ENCODE data around the gene ATP6V0A1.

Gene ATP6V0A1

DNA sequence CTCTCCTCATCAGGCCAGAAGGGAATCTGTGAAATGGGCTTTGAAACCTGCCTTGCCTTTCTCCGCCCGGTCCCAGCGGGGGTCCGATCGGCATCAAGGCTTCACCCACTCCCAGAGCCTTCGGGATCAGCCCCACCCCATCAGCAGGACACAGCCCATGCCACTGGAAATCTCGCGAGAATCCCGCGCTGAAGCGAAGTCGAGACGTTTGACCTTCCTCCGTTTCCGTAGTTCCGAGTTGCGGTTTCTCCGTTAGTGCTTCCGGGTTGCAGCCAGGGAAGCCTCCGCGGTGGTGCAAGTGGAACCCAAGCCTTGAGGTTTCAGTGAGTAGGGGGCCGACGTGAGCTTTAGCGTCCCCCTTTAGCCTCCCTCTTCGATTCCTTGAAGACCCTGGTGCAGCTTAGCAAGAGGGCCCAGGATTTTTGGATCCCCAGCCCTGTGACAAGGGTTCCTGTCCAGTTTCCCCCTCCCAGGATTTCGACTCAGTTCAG lies 103.3 kb downstream of the ATP6V0A1 start, which contains the start of gene COASY:
COASY (plus strand) TSS at position 252 of the 491 bp plus-strand sequence. CDS start 475 bp downstream, outside the sequence.
- H3K4me3 ChIP-seq (replicated peaks; ENCODE audit: insufficient read depth, low read length): peak within 1 kb of the TSS; percentile 85
- peak; percentile 92 to 98 for DNase-seq (ENCODE audit: low read depth in 1 of 2, low spot score in 1 of 2)
- H3K27ac ChIP-seq (replicated peaks): peak within 1 kb of the TSS; percentile 94
- H3K27me3 ChIP-seq (ENCODE audit: insufficient read depth, poor library complexity, severe bottlenecking): no peaks in the 10 kb centered on the region
- peak; percentile 80 for TF ChIP-seq POLR2AphosphoS5 (IDR thresholded peaks at IDR 0.05; ENCODE audit: low read depth)
- no peak for TF ChIP-seq CTCF (IDR thresholded peaks at IDR 0.05; ENCODE audit: insufficient read depth, low read length)
- peak; percentile 84 for TF ChIP-seq GABPA (IDR thresholded peaks at IDR 0.05; ENCODE audit: low read depth)
- TF ChIP-seq REST (IDR thresholded peaks at IDR 0.05; ENCODE audit: insufficient replicate concordance, low read depth): peak; percentile 55
- TF ChIP-seq SPI1 (IDR thresholded peaks at IDR 0.05; ENCODE audit: borderline replicate concordance, low read depth): no peak

- TF ChIP-seq POLR2AphosphoS5 (IDR thresholded peaks at IDR 0.05; ENCODE audit: low read depth): peak; percentile 36
- TF ChIP-seq GABPA (IDR thresholded peaks at IDR 0.05; ENCODE audit: low read depth): no peak
- TF ChIP-seq SPI1 (IDR thresholded peaks at IDR 0.05; ENCODE audit: borderline replicate concordance, low read depth): no peak
- peak; percentile 13 for TF ChIP-seq REST (IDR thresholded peaks at IDR 0.05; ENCODE audit: insufficient replicate concordance, low read depth)
- no peak for TF ChIP-seq CTCF (IDR thresholded peaks at IDR 0.05; ENCODE audit: insufficient read depth, low read length)
- DNase-seq (ENCODE audit: low read depth in 1 of 2, low spot score in 1 of 2): peak in 1 of 2 experiments; percentile 49
- Histone ChIP-seq H3K27me3 (ENCODE audit: insufficient read depth, poor library complexity, severe bottlenecking) (no peaks in the 10 kb centered on the region), H3K27ac (replicated peaks) (peak overlapping the region; percentile 94), H3K4me3 (replicated peaks; ENCODE audit: insufficient read depth, low read length) (peak overlapping the region; percentile 85)
These were observed 103.9 kb downstream of the ATP6V0A1 start for GRCh38 chr17:42562388-42563142.

GRCh38 chr17:42563143-42563509 lies 104.4 kb downstream of the ATP6V0A1 start:
- no peak for DNase-seq (ENCODE audit: low read depth in 1 of 2, low spot score in 1 of 2)
- H3K27ac ChIP-seq (replicated peaks): peak overlapping the region; percentile 94

More at GRCh38 chr17:42563143-42563509, 104.4 kb downstream of the ATP6V0A1 start:
- TF ChIP-seq CTCF (IDR thresholded peaks at IDR 0.05; ENCODE audit: insufficient read depth, low read length) (no peak), POLR2AphosphoS5 (IDR thresholded peaks at IDR 0.05; ENCODE audit: low read depth) (no peak; the same call in 1 of the 2 replicates), SPI1 (IDR thresholded peaks at IDR 0.05; ENCODE audit: borderline replicate concordance, low read depth) (no peak), REST (IDR thresholded peaks at IDR 0.05; ENCODE audit: insufficient replicate concordance, low read depth) (no peak), GABPA (IDR thresholded peaks at IDR 0.05; ENCODE audit: low read depth) (no peak)
- H3K4me3 ChIP-seq (replicated peaks; ENCODE audit: insufficient read depth, low read length): peak overlapping the region; percentile 85
- no peaks in the 10 kb centered on the region for H3K27me3 ChIP-seq (ENCODE audit: insufficient read depth, poor library complexity, severe bottlenecking)
